ENCODE data around the gene UCP2.

UCP2 gene

GRCh38 chr11:73946798-73947458 lies 35.7 kb downstream of the UCP2 start:
- no peak for DNase-seq (ENCODE audit: low read depth)
- TF ChIP-seq CTCF (conservative IDR thresholded peaks at IDR 0.05; ENCODE audit: low read depth, low read length), result no peak
- H3K4me3 ChIP-seq (ENCODE audit: low read depth, low read length), result no peak overlapping the region

GRCh38 chr11:73945396-73945795 lies 37.2 kb downstream of the UCP2 start:
- no peak for DNase-seq (ENCODE audit: low read depth)
- no peak overlapping the region for H3K4me3 ChIP-seq (ENCODE audit: low read depth, low read length)
- no peak for TF ChIP-seq CTCF (conservative IDR thresholded peaks at IDR 0.05; ENCODE audit: low read depth, low read length)

- no peak for DNase-seq (ENCODE audit: low read depth)
- H3K4me3 ChIP-seq (ENCODE audit: low read depth, low read length), result no peak overlapping the region
- no peak for TF ChIP-seq CTCF (conservative IDR thresholded peaks at IDR 0.05; ENCODE audit: low read depth, low read length)
Measured at GRCh38 chr11:73944901-73945300, 37.7 kb downstream of the UCP2 start.

- H3K4me3 ChIP-seq (ENCODE audit: low read depth, low read length), result no peak overlapping the region
- no peak for TF ChIP-seq CTCF (conservative IDR thresholded peaks at IDR 0.05; ENCODE audit: low read depth, low read length)
- DNase-seq (ENCODE audit: low read depth), result no peak
Measured at GRCh38 chr11:73944085-73944484, 38.6 kb downstream of the UCP2 start.

GRCh38 chr11:73942010-73942409 lies 40.6 kb downstream of the UCP2 start:
- TF ChIP-seq CTCF (conservative IDR thresholded peaks at IDR 0.05; ENCODE audit: low read depth, low read length), result no peak

GRCh38 chr11:73940801-73941570 lies 41.7 kb downstream of the UCP2 start:
- no peak for DNase-seq (ENCODE audit: low read depth)
- no peak for TF ChIP-seq CTCF (conservative IDR thresholded peaks at IDR 0.05; ENCODE audit: low read depth, low read length)
- H3K4me3 ChIP-seq (ENCODE audit: low read depth, low read length), result no peak overlapping the region

More at GRCh38 chr11:73942010-73942409, 40.6 kb downstream of the UCP2 start:
- DNase-seq (ENCODE audit: low read depth), result no peak
- no peak overlapping the region for H3K4me3 ChIP-seq (ENCODE audit: low read depth, low read length)

All from choroid plexus epithelial cell (primary cell).